Measurements from ENCODE around the gene LSM4. TPM values are rescaled to one million over a fixed set of nuclear protein-coding genes. Genes with fewer than 3 reads are reported as not detected.

LSM4 gene
- total and polyA plus RNA-seq, 2 experiments from 2014 or later, result 591 to 637 TPM

DNA sequence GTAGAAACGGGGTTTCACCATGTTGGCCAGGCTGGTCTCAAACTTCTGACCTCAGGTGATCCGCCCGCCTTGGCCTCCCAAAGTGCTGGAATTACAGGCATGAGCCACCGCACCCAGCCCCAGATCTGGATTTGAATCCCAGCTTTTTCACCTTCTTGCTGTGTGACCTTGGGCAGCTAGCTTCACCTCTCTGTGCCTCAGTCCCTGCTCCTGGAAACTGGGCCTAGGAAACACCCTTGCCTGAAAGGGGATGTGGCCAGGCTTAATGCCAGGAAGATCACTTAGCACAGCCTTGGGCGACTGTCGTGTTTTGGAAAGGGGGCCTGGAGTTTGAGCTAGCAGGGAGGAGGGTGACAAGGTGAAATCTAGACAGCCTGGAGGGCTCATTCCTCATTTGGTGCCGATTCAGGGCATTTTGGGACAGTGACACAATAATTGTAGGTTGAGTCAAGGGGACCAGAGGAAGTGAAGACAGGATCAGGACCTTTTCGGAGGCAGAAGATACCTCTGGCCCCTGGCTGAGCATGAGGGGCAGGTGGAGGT lies 19.3 kb upstream of the LSM4 start:
- Histone ChIP-seq H3K79me2 (replicated peaks; ENCODE audit: insufficient read depth) (no peaks in the 10 kb centered on the region; the same call in 1 of the 2 replicates), H3K27ac (ENCODE audit: low read depth) (no peak overlapping the region), H3F3A (replicated peaks; ENCODE audit: low read depth) (peaks cover 36% of the 10 kb centered on the region), H3K9me2 (ENCODE audit: insufficient read depth) (no peaks in the 10 kb centered on the region), H3K4me1 (ENCODE audit: insufficient read depth) (peaks cover 32% of the 10 kb centered on the region), H4K20me1 (replicated peaks; ENCODE audit: insufficient read depth) (no peaks in the 10 kb centered on the region), H3K36me3 (ENCODE audit: insufficient read depth) (no peaks in the 10 kb centered on the region), H3K4me3 (0 out of 2 replicates have a peak overlapping the region, but pooled peaks have one; percentile 83), H2AFZ (no peak overlapping the region), H3K4me2 (peak overlapping the region; percentile 99; the same call in 1 of the 2 replicates), H3K27me3 (ENCODE audit: insufficient read depth) (no peaks in the 10 kb centered on the region)
- no peak for ATAC-seq
- peaks cover 3% of the 10 kb centered on the region; the same call in 1 of the 3 replicates for H3K9me3 Mint-ChIP-seq
- H3K4me1 Mint-ChIP-seq, result peaks cover 44% of the 10 kb centered on the region
- no peak for DNase-seq (ENCODE audit: low spot score)
- H3K27ac Mint-ChIP-seq, result no peak overlapping the region; the same call in 1 of the 2 replicates
- peak overlapping the region; percentile 78 for H3K4me3 Mint-ChIP-seq
- TF ChIP-seq NANOG (IDR thresholded peaks at IDR 0.05; ENCODE audit: borderline replicate concordance) (no peak), JUNB (IDR thresholded peaks at IDR 0.05; ENCODE audit: unreplicated experiment) (no peak), ZNF331 (CRISPR knock-in tag; IDR thresholded peaks at IDR 0.05; ENCODE audit: low read depth) (no peak), EZH2 (IDR thresholded peaks at IDR 0.05; ENCODE audit: low read depth, unreplicated experiment) (no peak), EZH2phosphoT487 (IDR thresholded peaks at IDR 0.05; ENCODE audit: unreplicated experiment) (no peak), STAT1 (IDR thresholded peaks at IDR 0.05; ENCODE audit: unreplicated experiment) (no peak), POLR2AphosphoS5 (IDR thresholded peaks at IDR 0.05; ENCODE audit: low read depth) (no peak), ZNF114 (CRISPR knock-in tag; IDR thresholded peaks at IDR 0.05) (no peak), CREB1 (CRISPR knock-in tag; IDR thresholded peaks at IDR 0.05; ENCODE audit: low read depth) (no peak)
- peaks cover 28% of the 10 kb centered on the region for H3K27me3 Mint-ChIP-seq (ENCODE audit: insufficient read depth, low read depth, poor library complexity)
- peaks cover 27% of the 10 kb centered on the region for H3K36me3 Mint-ChIP-seq (ENCODE audit: low read depth)

DNA sequence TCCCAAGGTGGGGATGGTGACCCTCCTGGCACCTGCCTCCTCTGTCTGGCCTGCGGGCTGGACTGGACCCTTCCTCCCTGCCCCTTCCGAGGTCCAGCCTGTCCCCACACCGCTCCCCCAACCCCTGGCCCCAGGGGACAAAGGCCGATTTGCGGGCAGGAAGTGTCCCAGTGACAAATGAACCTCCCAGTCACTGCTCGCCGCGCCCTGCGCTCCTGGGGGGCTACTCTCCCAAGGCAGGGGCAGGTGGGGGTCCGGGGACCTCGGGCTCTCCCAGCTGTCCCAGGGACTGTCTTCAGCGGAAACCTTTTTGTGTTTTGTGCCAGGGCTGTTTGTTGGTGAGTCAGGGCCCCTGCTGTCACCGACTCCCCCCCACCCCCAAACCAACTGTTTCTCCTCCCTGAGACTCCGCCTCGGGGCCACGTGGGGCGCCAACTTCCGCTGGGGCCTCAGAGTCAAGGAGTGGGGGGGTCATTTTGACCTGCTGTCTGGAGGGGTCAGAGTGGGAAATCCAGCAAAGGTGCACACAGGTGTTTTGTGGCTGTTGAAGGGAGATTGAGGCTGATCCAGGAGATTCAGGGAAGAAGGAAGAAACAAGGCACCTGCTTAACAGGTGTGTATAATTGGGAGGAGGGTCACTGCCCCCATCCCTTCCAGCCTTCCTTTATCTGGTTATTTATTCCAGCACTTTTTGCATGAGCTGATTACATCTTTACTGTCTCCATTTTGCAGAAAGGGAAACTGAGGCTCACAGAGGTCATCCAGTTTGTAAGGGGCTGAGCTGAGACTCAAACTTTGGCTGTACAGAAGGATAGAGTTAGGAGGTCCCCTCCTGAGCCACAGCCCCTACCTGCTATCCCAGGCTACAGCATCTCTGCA lies 18.4 kb upstream of the LSM4 start:
- peak overlapping the region; percentile 11; the same call in 1 of the 2 replicates for H3K27ac Mint-ChIP-seq
- 0 out of 2 replicates have a peak, but pooled peaks have one; percentile 21 for TF ChIP-seq POLR2AphosphoS5 (IDR thresholded peaks at IDR 0.05; ENCODE audit: low read depth)
- TF ChIP-seq EZH2 (IDR thresholded peaks at IDR 0.05; ENCODE audit: low read depth, unreplicated experiment), result no peak
- TF ChIP-seq, protein P1, sequence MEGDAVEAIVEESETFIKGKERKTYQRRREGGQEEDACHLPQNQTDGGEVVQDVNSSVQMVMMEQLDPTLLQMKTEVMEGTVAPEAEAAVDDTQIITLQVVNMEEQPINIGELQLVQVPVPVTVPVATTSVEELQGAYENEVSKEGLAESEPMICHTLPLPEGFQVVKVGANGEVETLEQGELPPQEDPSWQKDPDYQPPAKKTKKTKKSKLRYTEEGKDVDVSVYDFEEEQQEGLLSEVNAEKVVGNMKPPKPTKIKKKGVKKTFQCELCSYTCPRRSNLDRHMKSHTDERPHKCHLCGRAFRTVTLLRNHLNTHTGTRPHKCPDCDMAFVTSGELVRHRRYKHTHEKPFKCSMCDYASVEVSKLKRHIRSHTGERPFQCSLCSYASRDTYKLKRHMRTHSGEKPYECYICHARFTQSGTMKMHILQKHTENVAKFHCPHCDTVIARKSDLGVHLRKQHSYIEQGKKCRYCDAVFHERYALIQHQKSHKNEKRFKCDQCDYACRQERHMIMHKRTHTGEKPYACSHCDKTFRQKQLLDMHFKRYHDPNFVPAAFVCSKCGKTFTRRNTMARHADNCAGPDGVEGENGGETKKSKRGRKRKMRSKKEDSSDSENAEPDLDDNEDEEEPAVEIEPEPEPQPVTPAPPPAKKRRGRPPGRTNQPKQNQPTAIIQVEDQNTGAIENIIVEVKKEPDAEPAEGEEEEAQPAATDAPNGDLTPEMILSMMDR (conservative IDR thresholded peaks at IDR 0.05; ENCODE audit: low read depth in 2 of 2), result 0 out of 4 replicates have a peak, but pooled peaks have one; percentile 11 to 21
- TF ChIP-seq EZH2phosphoT487 (IDR thresholded peaks at IDR 0.05; ENCODE audit: unreplicated experiment), result no peak
- peaks cover 26% of the 10 kb centered on the region for H3K27me3 Mint-ChIP-seq (ENCODE audit: insufficient read depth, low read depth, poor library complexity)
- no peaks in the 10 kb centered on the region for H3K27me3 ChIP-seq (ENCODE audit: insufficient read depth)
- peak overlapping the region; percentile 72 for H2AFZ ChIP-seq
- no peaks in the 10 kb centered on the region; the same call in 1 of the 2 replicates for H3K79me2 ChIP-seq (replicated peaks; ENCODE audit: insufficient read depth)
- ATAC-seq, result peak; percentile 34
- no peak overlapping the region for H3K27ac ChIP-seq (ENCODE audit: low read depth)
- peak overlapping the region; percentile 78 for H3K4me3 Mint-ChIP-seq
- H3K4me1 Mint-ChIP-seq, result peaks cover 39% of the 10 kb centered on the region
- no peaks in the 10 kb centered on the region for H3K9me2 ChIP-seq (ENCODE audit: insufficient read depth)
- peaks cover 36% of the 10 kb centered on the region for H3F3A ChIP-seq (replicated peaks; ENCODE audit: low read depth)
- peak; percentile 47 for DNase-seq (ENCODE audit: low spot score)
- H3K4me1 ChIP-seq (ENCODE audit: insufficient read depth), result peaks cover 34% of the 10 kb centered on the region
- no peaks in the 10 kb centered on the region for H3K36me3 ChIP-seq (ENCODE audit: insufficient read depth)
- H3K4me2 ChIP-seq, result peak overlapping the region; percentile 99
- H3K4me3 ChIP-seq, result peak overlapping the region; percentile 83
- peaks cover 21% of the 10 kb centered on the region for H3K36me3 Mint-ChIP-seq (ENCODE audit: low read depth)
- H4K20me1 ChIP-seq (replicated peaks; ENCODE audit: insufficient read depth), result no peaks in the 10 kb centered on the region
- 0 out of 3 replicates have a peak, but pooled peaks cover under 1% of the 10 kb centered on the region for H3K9me3 Mint-ChIP-seq

Data from GM23338 (cell line).